ENCODE results near the gene COTL1.

The COTL1 gene

GRCh38 chr16:84614073-84614459 is 3.8 kb downstream of the COTL1 start:
- DNase-seq (ENCODE audit: low read depth, low spot score): no peak

- no peak for DNase-seq (ENCODE audit: low read depth, low spot score)
These were observed 4.3 kb downstream of the COTL1 start for GRCh38 chr16:84613408-84614072.

- no peak for DNase-seq (ENCODE audit: low read depth, low spot score)
These were observed 5.2 kb downstream of the COTL1 start for GRCh38 chr16:84612686-84613085.

GRCh38 chr16:84611041-84611440 is 6.8 kb downstream of the COTL1 start:
- no peak for DNase-seq (ENCODE audit: low read depth, low spot score)

- DNase-seq (ENCODE audit: low read depth, low spot score): no peak
These were observed 7.5 kb downstream of the COTL1 start for GRCh38 chr16:84610376-84610775.

GRCh38 chr16:84609563-84610177 is 8.2 kb downstream of the COTL1 start:
- DNase-seq (ENCODE audit: low read depth, low spot score): no peak

GRCh38 chr16:84608282-84608681 is 9.6 kb downstream of the COTL1 start:
- DNase-seq (ENCODE audit: low read depth, low spot score): no peak

GRCh38 chr16:84607694-84608093 is 10.2 kb downstream of the COTL1 start:
- no peak for DNase-seq (ENCODE audit: low read depth, low spot score)

GRCh38 chr16:84607061-84607460 is 10.8 kb downstream of the COTL1 start:
- no peak for DNase-seq (ENCODE audit: low read depth, low spot score)

- DNase-seq (ENCODE audit: low read depth, low spot score): no peak
These were observed 11.6 kb downstream of the COTL1 start for GRCh38 chr16:84606081-84606875.

GRCh38 chr16:84605339-84605848 is 12.5 kb downstream of the COTL1 start:
- DNase-seq (ENCODE audit: low read depth, low spot score): no peak

GRCh38 chr16:84604477-84605013 is 13.3 kb downstream of the COTL1 start:
- no peak for DNase-seq (ENCODE audit: low read depth, low spot score)

GRCh38 chr16:84603940-84604339 is 13.9 kb downstream of the COTL1 start:
- no peak for DNase-seq (ENCODE audit: low read depth, low spot score)

- DNase-seq (ENCODE audit: low read depth, low spot score): no peak
These were observed 14.6 kb downstream of the COTL1 start for GRCh38 chr16:84603140-84603816.

- no peak for DNase-seq (ENCODE audit: low read depth, low spot score)
These were observed 17.3 kb downstream of the COTL1 start for GRCh38 chr16:84600343-84601229.

- peak; percentile 83 for DNase-seq (ENCODE audit: low read depth, low spot score)
These were observed 18.2 kb downstream of the COTL1 start for GRCh38 chr16:84599521-84600202.

GRCh38 chr16:84598360-84598759 is 19.5 kb downstream of the COTL1 start:
- no peak for DNase-seq (ENCODE audit: low read depth, low spot score)

- no peak for DNase-seq (ENCODE audit: low read depth, low spot score)
These were observed 19.9 kb downstream of the COTL1 start for GRCh38 chr16:84597931-84598351.

- DNase-seq (ENCODE audit: low read depth, low spot score): no peak
These were observed 20.4 kb downstream of the COTL1 start for GRCh38 chr16:84597528-84597896.

Data from ELF-1 (cell line).